ENCODE data around the gene MACF1. TPM values are rescaled to one million over a fixed set of nuclear protein-coding genes. Genes with fewer than 3 reads are reported as not detected.
"Not testable (repeated sequence)": the region's sequence is repeated elsewhere in the genome, so short reads cannot be mapped to it uniquely, and the experiment has no call there.

Gene MACF1
- total RNA-seq, 1 donor from 2014 or later: 881 TPM

GRCh38 chr1:39510570-39511186 is 306.2 kb downstream of the MACF1 start:
- DNase-seq (ENCODE audit: low read depth): not testable (repeated sequence)

- not testable (repeated sequence) for DNase-seq (ENCODE audit: low read depth)
Measured at GRCh38 chr1:39511477-39511876, 307.0 kb downstream of the MACF1 start.

DNA sequence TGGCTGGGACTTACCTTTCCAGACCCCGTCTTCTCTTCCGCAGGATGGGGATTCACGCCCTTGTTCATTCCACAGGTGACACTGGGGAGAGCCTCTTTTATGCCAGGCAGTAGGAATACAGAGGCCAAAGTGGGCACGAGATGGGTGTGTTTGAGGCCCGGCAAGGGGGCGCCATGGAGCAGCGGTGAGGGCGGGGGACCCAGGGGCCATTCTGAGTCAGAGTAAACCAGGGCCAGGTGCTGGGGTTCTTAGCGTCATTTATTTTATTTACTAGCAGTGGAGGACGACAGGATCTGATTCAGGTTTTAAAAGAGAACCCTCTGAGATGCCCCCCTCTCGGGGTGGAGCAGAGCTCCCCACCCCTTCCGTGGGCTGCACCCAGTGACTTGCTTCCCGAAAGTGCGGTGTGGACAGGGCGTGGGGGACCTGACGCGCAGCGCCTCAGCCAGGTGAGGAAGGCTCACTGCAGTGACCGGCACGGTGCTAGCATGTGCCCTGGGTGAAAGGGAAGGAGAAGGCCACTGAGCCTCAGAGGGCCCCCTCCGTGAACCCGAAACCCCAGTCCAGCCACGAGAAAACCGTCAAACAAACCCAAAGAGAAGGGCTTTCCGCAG is 307.8 kb downstream of the MACF1 start:
- DNase-seq (ENCODE audit: low read depth): not testable (repeated sequence)

- DNase-seq (ENCODE audit: low read depth): not testable (repeated sequence)
Measured at GRCh38 chr1:39514710-39515124, 310.2 kb downstream of the MACF1 start.

- DNase-seq (ENCODE audit: low read depth): not testable (repeated sequence)
Measured at GRCh38 chr1:39515131-39516086, 310.9 kb downstream of the MACF1 start.

- DNase-seq (ENCODE audit: low read depth): not testable (repeated sequence)
Measured at GRCh38 chr1:39516841-39517240, 312.3 kb downstream of the MACF1 start.

- DNase-seq (ENCODE audit: low read depth): not testable (repeated sequence)
Measured at GRCh38 chr1:39517936-39518335, 313.4 kb downstream of the MACF1 start.

- DNase-seq (ENCODE audit: low read depth): not testable (repeated sequence)
Measured at GRCh38 chr1:39519376-39519775, 314.9 kb downstream of the MACF1 start.

GRCh38 chr1:39522221-39522620 is 317.7 kb downstream of the MACF1 start:
- DNase-seq (ENCODE audit: low read depth): not testable (repeated sequence)

GRCh38 chr1:39522661-39523567 is 318.4 kb downstream of the MACF1 start:
- DNase-seq (ENCODE audit: low read depth): no peak

GRCh38 chr1:39524171-39524570 is 319.7 kb downstream of the MACF1 start:
- no peak for DNase-seq (ENCODE audit: low read depth)

- DNase-seq (ENCODE audit: low read depth): no peak
Measured at GRCh38 chr1:39524591-39525365, 320.3 kb downstream of the MACF1 start.

DNA sequence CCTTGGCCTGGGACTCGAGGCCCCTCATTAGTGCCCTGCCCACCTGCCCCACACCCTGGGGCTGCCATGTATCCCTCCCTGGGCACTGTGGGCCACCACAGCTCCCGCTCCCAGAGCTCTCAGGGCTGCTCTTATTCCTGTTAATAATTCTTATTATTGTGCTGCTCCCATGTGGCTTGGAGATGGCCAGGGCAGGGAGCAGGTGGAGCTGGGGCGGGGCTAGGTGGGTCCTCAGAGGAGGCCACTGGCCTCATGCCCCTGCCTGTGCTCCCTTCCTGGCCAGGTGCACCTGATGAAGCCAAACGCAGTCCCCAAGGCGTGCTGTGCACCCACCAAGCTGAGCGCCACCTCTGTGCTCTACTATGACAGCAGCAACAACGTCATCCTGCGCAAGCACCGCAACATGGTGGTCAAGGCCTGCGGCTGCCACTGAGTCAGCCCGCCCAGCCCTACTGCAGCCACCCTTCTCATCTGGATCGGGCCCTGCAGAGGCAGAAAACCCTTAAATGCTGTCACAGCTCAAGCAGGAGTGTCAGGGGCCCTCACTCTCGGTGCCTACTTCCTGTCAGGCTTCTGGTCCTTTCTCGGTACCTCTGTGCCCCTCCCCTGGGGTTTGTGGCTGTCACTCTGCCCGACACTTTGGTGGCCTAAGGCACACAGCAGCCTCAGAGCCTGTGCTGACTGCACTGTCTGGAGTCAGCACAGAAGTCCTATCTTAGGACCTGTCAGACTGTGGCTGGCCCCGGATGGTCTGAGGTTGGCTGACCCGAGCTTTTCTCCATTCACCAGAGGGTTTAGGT is 321.1 kb downstream of the MACF1 start:
- DNase-seq (ENCODE audit: low read depth): no peak

GRCh38 chr1:39526466-39527189 is 322.1 kb downstream of the MACF1 start:
- DNase-seq (ENCODE audit: low read depth): no peak

- DNase-seq (ENCODE audit: low read depth): not testable (repeated sequence)
Measured at GRCh38 chr1:39527190-39527579, 322.7 kb downstream of the MACF1 start.

GRCh38 chr1:39528082-39528481 is 323.6 kb downstream of the MACF1 start:
- no peak for DNase-seq (ENCODE audit: low read depth)

- no peak for DNase-seq (ENCODE audit: low read depth)
Measured at GRCh38 chr1:39529901-39530535, 325.5 kb downstream of the MACF1 start.

DNA sequence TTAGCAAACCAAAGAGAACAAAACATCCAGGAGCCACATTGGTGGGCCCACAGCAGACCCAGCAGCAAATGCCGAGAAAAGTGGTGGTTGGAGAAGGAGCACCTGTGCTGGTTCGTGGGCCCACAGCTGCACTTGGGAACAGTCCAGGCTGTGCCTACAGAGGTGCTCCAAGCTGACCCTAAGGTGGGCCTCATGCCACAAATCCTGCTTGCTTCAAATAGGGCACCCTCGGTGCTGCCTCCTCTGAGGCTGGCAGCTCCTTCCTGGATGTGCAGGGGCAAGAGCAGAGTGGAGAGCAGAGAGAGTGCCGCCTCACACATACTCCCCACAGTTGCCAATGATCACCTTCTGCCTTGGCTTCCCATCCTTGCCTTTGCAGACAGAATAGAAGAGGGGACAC is 327.0 kb downstream of the MACF1 start:
- DNase-seq (ENCODE audit: low read depth): no peak

DNA sequence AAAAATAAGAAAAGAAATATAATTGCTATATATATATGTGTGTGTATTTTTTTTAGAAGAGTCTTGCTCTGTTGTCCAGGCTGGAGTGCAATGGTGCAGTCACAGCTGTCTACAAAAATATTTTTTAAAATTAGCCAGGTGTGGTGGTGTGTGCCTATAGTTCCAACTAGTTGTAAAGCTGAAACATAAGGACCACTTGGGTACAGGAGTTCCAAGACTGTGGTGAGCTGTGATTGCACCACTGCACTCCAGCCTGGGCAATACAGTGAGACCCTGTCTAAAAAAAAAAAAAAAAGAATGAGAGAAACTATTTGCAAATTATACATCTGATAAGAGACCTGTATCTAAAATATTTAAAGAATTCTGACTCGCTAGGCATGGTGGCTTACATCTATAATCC is 328.9 kb downstream of the MACF1 start:
- no peak for DNase-seq (ENCODE audit: low read depth)

All from renal cortical epithelial cell (primary cell).